ENCODE data around the gene RAD51B.

GRCh38 chr14:68497011-68497410 is 677.4 kb downstream of the RAD51B start:
- TF ChIP-seq POLR2A (IDR thresholded peaks at IDR 0.05): no peak
- TF ChIP-seq CTCF (IDR thresholded peaks at IDR 0.05): no peak

Measured in ovary (tissue), 3 donors.